HCT116 (cell line): ENCODE data around the gene ACOT7. TPM values are rescaled to one million over a fixed set of nuclear protein-coding genes. Genes with fewer than 3 reads are reported as not detected.

Source experiments
- ATAC-seq: fragments of 200-7000 bp; cut with Tn5 transposase; 2 replicates; pipeline ENCODE4 v1.9.1; 2020; ENCODE audit warnings: mild to moderate bottlenecking, moderate library complexity
- BruUV-seq: library from RNA; stranded (reverse); fragments of 400-500 nt; replicated peaks from 2 replicates; lab custom pipeline; 2021; lab: Mats Ljungman, UMichigan
- CTCF ChIA-PET: fragments of 300-600 bp; sonication (Branson Sonifier 250); formaldehyde crosslinking; loops from one replicate; lab custom pipeline; 2021; ENCODE audit warnings: antibody characterized with exemption; lab: Charles Lee
- POLR2A ChIA-PET: fragments of 300-600, 350-600 bp; sonication (Branson Sonifier 250); formaldehyde crosslinking; loops from one replicate; lab custom pipeline; 2021; ENCODE audit warnings: antibody characterized with exemption; lab: Charles Lee
- RAD21 ChIA-PET, 2 experiments: fragments of 300-600 bp; sonication (Branson Sonifier 250); formaldehyde crosslinking; loops; one replicate each; lab custom pipeline; 2023; ENCODE audit warnings: low total read pairs in 2 of 2; ENCODE audit not compliant: uncharacterized antibody in 2 of 2, unreplicated experiment in 2 of 2, low non-redundant PET in 1 of 2; lab: Charles Lee
- DNase-seq: peaks from one replicate; pipeline ENCODE4 v3.0.0-alpha.2; 2010; ENCODE audit warnings: low read depth, low spot score
- H2AFZ ChIP-seq: fragments of 200-600 bp; shearing (Covaris generic), sonication (generic); 2 replicates; pipeline ENCODE4 v1.6.1; 2017; ENCODE audit warnings: low read depth, mixed run types, mixed read lengths, antibody characterized with exemption, low read length; ENCODE audit not compliant: poor library complexity, severe bottlenecking
- H3K27ac ChIP-seq: 2 replicates; pipeline ENCODE4 v1.5.1; 2012; ENCODE audit warnings: low read depth, low read length
- H3K27me3 ChIP-seq: fragments of 200-600 bp; sonication (generic); 2 replicates; pipeline ENCODE4 v1.6.1; 2016; ENCODE audit warnings: mixed run types, low read length, mixed read lengths; ENCODE audit not compliant: insufficient read depth
- H3K36me3 ChIP-seq, 2 experiments: fragments of 200-500 bp in 1 of 2; fragments of 200-600 bp in 1 of 2; sonication (Bioruptor generic) in 1 of 2; sonication (generic) in 1 of 2; 2 replicates each; pipeline versions ENCODE4 v1.5.1 to v1.6.1; 2014 to 2016; ENCODE audit warnings: low read length in 2 of 2, inconsistent platforms in 1 of 2, mixed read lengths in 1 of 2, mixed run types in 1 of 2; ENCODE audit not compliant: insufficient read depth in 2 of 2, control insufficient read depth in 1 of 2
- H3K4me1 ChIP-seq, 2 experiments: fragments of 200-600 bp in 1 of 2; sonication (generic) in 1 of 2; 2 replicates each; pipeline versions ENCODE4 v1.5.1 to v1.6.1; 2012 to 2017; ENCODE audit warnings: low read length in 2 of 2, inconsistent platforms in 1 of 2, mild to moderate bottlenecking in 1 of 2, mixed read lengths in 1 of 2, mixed run types in 1 of 2, moderate library complexity in 1 of 2; ENCODE audit not compliant: insufficient read depth in 2 of 2, control insufficient read depth in 1 of 2
- H3K4me2 ChIP-seq: fragments of 200-600 bp; sonication (generic); 2 replicates; pipeline ENCODE4 v1.6.1; 2017; ENCODE audit warnings: mixed run types, low read length, mixed read lengths
- H3K4me3 ChIP-seq, 2 experiments: fragments of 200-600 bp in 1 of 2; sonication (generic) in 1 of 2; replicated peaks in 1 of 2; 2 replicates each; pipeline ENCODE4 v1.5.1; 2011 to 2016; ENCODE audit warnings: low read length in 2 of 2, control low read depth in 1 of 2, low read depth in 1 of 2, mild to moderate bottlenecking in 1 of 2, mixed read lengths in 1 of 2, mixed run types in 1 of 2
- H3K79me2 ChIP-seq: fragments of 200-600 bp; sonication (generic); 2 replicates; pipeline ENCODE4 v1.6.1; 2017; ENCODE audit warnings: mild to moderate bottlenecking, mixed run types, low read length, moderate library complexity, mixed read lengths; ENCODE audit not compliant: insufficient read depth
- H3K9ac ChIP-seq: fragments of 200-600 bp; sonication (generic); 2 replicates; pipeline ENCODE4 v1.6.1; 2016; ENCODE audit warnings: low read length, mixed read lengths
- H3K9me2 ChIP-seq: fragments of 200-600 bp; sonication (generic), shearing (Covaris generic); 2 replicates; pipeline ENCODE4 v1.6.1; 2017; ENCODE audit warnings: mixed run types, mild to moderate bottlenecking, moderate library complexity; ENCODE audit not compliant: insufficient read depth
- H3K9me3 ChIP-seq, 2 experiments: fragments of 200-500 bp in 1 of 2; fragments of 200-600 bp in 1 of 2; sonication (Bioruptor generic) in 1 of 2; sonication (generic) in 1 of 2; 2 replicates each; pipeline ENCODE4 v1.6.1; 2014 to 2017; ENCODE audit warnings: low read length in 2 of 2, mixed read lengths in 2 of 2, inconsistent platforms in 1 of 2, low read depth in 1 of 2, mild to moderate bottlenecking in 1 of 2, mixed run types in 1 of 2, moderate library complexity in 1 of 2; ENCODE audit not compliant: control insufficient read depth in 1 of 2, insufficient read depth in 1 of 2
- H4K20me1 ChIP-seq: fragments of 200-600 bp; sonication (generic), shearing (Covaris generic); 2 replicates; pipeline ENCODE4 v1.6.1; 2017; ENCODE audit warnings: mixed run types, mild to moderate bottlenecking, moderate library complexity; ENCODE audit not compliant: insufficient read depth
- ATF3 ChIP-seq: IDR thresholded peaks from 2 replicates; pipeline ENCODE4 v1.6.1; 2012
- CBX3 ChIP-seq: IDR thresholded peaks from 2 replicates; pipeline ENCODE4 v1.6.1; 2012; ENCODE audit warnings: low read depth
- CEBPB ChIP-seq: IDR thresholded peaks from 2 replicates; pipeline ENCODE4 v1.6.1; 2012; ENCODE audit warnings: low read depth
- EGR1 ChIP-seq: IDR thresholded peaks from 2 replicates; pipeline ENCODE4 v1.6.1; 2012; ENCODE audit warnings: low read depth
- ELF1 ChIP-seq: IDR thresholded peaks from 2 replicates; pipeline ENCODE4 v1.6.1; 2012; ENCODE audit warnings: low read depth, borderline replicate concordance
- EZH2 ChIP-seq: fragments of 200-600 bp; sonication (generic); IDR thresholded peaks from 2 replicates; pipeline ENCODE4 v1.6.1; 2017; ENCODE audit warnings: antibody characterized with exemption, mixed run types
- EZH2phosphoT487 ChIP-seq: fragments of 200-600 bp; IDR thresholded peaks from 2 replicates; pipeline ENCODE4 v1.6.1; 2018; ENCODE audit warnings: antibody characterized with exemption, borderline replicate concordance
- FOSL1 ChIP-seq: IDR thresholded peaks from 2 replicates; pipeline ENCODE4 v1.6.1; 2012; ENCODE audit warnings: low read depth
- POLR2A ChIP-seq: IDR thresholded peaks from 2 replicates; pipeline ENCODE4 v1.7.0; 2011; ENCODE audit warnings: borderline replicate concordance; ENCODE audit not compliant: insufficient read depth, insufficient read length; ENCODE audit errors: extremely low read depth
- POLR2AphosphoS5 ChIP-seq: IDR thresholded peaks from 2 replicates; pipeline ENCODE4 v1.6.1; 2011; ENCODE audit warnings: mild to moderate bottlenecking, low read depth, low read length, moderate library complexity
- REST ChIP-seq: IDR thresholded peaks from 2 replicates; pipeline ENCODE4 v1.6.1; 2012; ENCODE audit warnings: low read depth
- SIN3A ChIP-seq: IDR thresholded peaks from 2 replicates; pipeline ENCODE4 v1.6.1; 2012; ENCODE audit warnings: low read depth
- SP1 ChIP-seq: IDR thresholded peaks from 2 replicates; pipeline ENCODE4 v1.6.1; 2012; ENCODE audit warnings: low read depth
- SRF ChIP-seq: IDR thresholded peaks from 2 replicates; pipeline ENCODE4 v1.6.1; 2012; ENCODE audit warnings: low read depth
- YY1 ChIP-seq: IDR thresholded peaks from 2 replicates; pipeline ENCODE4 v1.6.1; 2011; ENCODE audit warnings: low read length, low read depth, moderate library complexity, mild to moderate bottlenecking; ENCODE audit not compliant: insufficient replicate concordance; ENCODE audit errors: extremely low read depth
- ZFX ChIP-seq: fragments of 450-650 bp; IDR thresholded peaks from 2 replicates; pipeline ENCODE4 v1.6.1; 2017
- ZNF274 ChIP-seq: fragments of 200-500 bp; sonication (Bioruptor generic); IDR thresholded peaks from 2 replicates; pipeline ENCODE4 v1.6.1; 2014; ENCODE audit warnings: mild to moderate bottlenecking, low read depth, low read length, inconsistent platforms
- intact Hi-C: fragments of 100-400 bp; cut with micrococcal nuclease; formaldehyde crosslinking; loops from 2 replicates; pipeline ENCODE4 v1.10.0; 2022
- total RNA-seq: library from RNA; stranded (reverse); gene quantifications from one replicate; pipeline ENCODE4 v1.2.1, GENCODE V29; 2021; ENCODE audit not compliant: unreplicated experiment
- TF ChIP-seq, protein P1 (sequence below): IDR thresholded peaks from 2 replicates; pipeline ENCODE4 v1.6.1; 2011; ENCODE audit warnings: mild to moderate bottlenecking, low read length, moderate library complexity; ENCODE audit not compliant: insufficient replicate concordance; ENCODE audit errors: extremely low read depth

The ACOT7 gene
- total RNA-seq, 1 experiment from 2014 or later: 162 TPM

- TF ChIP-seq SRF (no peak), FOSL1 (no peak), ELF1 (no peak)
These were observed 136.9 kb downstream of the ACOT7 start (continued) for GRCh38 chr1:6256645-6257044.

DNA sequence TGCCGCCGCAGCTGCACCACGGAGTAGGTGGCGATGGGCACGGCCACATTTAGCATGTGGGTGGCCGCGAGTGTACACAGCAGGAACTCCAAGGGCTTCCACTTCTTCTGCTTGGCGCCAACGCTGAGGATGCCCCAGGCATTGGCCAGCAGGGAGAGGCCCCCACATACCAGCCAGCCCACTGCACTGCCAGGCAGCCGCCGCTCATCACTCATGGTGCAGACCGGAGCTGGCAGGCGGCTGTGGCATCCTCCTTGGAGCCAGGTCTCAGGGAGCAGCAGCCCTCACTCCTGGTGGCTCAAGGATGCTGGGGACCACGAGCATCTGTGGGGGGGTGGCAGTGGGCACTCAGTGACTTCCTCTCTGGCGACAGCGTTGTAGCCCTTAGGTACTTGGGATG lies 138.9 kb downstream of the ACOT7 start:
- BruUV-seq: no TSS peak
- RAD21 ChIA-PET: no interaction called here
- no peaks in the 10 kb centered on the region for H3K27me3 ChIP-seq
- TF ChIP-seq ZFX: no peak
- TF ChIP-seq ATF3: no peak
- no peak for TF ChIP-seq EZH2
- TF ChIP-seq, protein P1, sequence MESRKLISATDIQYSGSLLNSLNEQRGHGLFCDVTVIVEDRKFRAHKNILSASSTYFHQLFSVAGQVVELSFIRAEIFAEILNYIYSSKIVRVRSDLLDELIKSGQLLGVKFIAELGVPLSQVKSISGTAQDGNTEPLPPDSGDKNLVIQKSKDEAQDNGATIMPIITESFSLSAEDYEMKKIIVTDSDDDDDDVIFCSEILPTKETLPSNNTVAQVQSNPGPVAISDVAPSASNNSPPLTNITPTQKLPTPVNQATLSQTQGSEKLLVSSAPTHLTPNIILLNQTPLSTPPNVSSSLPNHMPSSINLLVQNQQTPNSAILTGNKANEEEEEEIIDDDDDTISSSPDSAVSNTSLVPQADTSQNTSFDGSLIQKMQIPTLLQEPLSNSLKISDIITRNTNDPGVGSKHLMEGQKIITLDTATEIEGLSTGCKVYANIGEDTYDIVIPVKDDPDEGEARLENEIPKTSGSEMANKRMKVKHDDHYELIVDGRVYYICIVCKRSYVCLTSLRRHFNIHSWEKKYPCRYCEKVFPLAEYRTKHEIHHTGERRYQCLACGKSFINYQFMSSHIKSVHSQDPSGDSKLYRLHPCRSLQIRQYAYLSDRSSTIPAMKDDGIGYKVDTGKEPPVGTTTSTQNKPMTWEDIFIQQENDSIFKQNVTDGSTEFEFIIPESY: no peak
- TF ChIP-seq ELF1: no peak
- no peak for TF ChIP-seq ZNF274
- no peak for TF ChIP-seq CEBPB
- no peak for TF ChIP-seq EGR1
- no peak for TF ChIP-seq SIN3A
- TF ChIP-seq REST: no peak
- no peak for TF ChIP-seq YY1
- no peak for TF ChIP-seq SP1
- no peak for TF ChIP-seq CBX3
- no peak for TF ChIP-seq EZH2phosphoT487
- TF ChIP-seq POLR2A: no peak
- no peak for TF ChIP-seq POLR2AphosphoS5
- peaks cover 9 to 16% of the 10 kb centered on the region in 2 experiments; a peak in 2 of 4 replicates for H3K4me1 ChIP-seq
- no peak for DNase-seq
- POLR2A ChIA-PET: no interaction called here
- H4K20me1 ChIP-seq: no peaks in the 10 kb centered on the region
- H3K9me2 ChIP-seq: no peaks in the 10 kb centered on the region
- no peak for ATAC-seq
- no peak overlapping the region for H3K4me3 ChIP-seq
- no peaks in the 10 kb centered on the region for H3K9me3 ChIP-seq
- H3K79me2 ChIP-seq: no peaks in the 10 kb centered on the region
- no peaks in the 10 kb centered on the region for H3K36me3 ChIP-seq
- CTCF ChIA-PET: no interaction called here
- H3K27ac ChIP-seq: no peak overlapping the region
- H3K9ac ChIP-seq: no peak overlapping the region
- no peak overlapping the region for H3K4me2 ChIP-seq
- H2AFZ ChIP-seq: no peak overlapping the region
- intact Hi-C loops: no loop called here
